HEK293 (cell line): ENCODE measurements around the gene LGALS7.

Experiments used
- CTCF ChIP-seq: fragments of 450-650 bp; formaldehyde crosslinking; IDR thresholded peaks from 2 replicates; pipeline ENCODE4 v1.5.1; 2016; ENCODE audit warnings: missing biosample characterization, missing genetic modification characterization
- KLF7 ChIP-seq: fragments of 450-650 bp; formaldehyde crosslinking; IDR thresholded peaks from 2 replicates; pipeline ENCODE4 v1.5.1; 2016; ENCODE audit warnings: missing biosample characterization, missing genetic modification characterization, borderline replicate concordance
- YY1 ChIP-seq: fragments of 450-650 bp; formaldehyde crosslinking; IDR thresholded peaks from 2 replicates; pipeline ENCODE4 v1.5.1; 2018; ENCODE audit warnings: missing biosample characterization, missing genetic modification characterization
- ZNF292 ChIP-seq: fragments of 450-650 bp; formaldehyde crosslinking; IDR thresholded peaks from 2 replicates; pipeline ENCODE4 v1.5.1; 2016; ENCODE audit warnings: low read depth, missing biosample characterization, missing genetic modification characterization, borderline replicate concordance
- ZNF335 ChIP-seq: fragments of 450-650 bp; formaldehyde crosslinking; conservative IDR thresholded peaks from 2 replicates; pipeline ENCODE4 v1.5.1; 2016; ENCODE audit warnings: missing biosample characterization, missing genetic modification characterization
- ZNF350 ChIP-seq: fragments of 450-650 bp; formaldehyde crosslinking; IDR thresholded peaks from 2 replicates; pipeline ENCODE4 v1.5.0; 2017; ENCODE audit warnings: missing biosample characterization, mild to moderate bottlenecking, missing genetic modification characterization
- ZNF654 ChIP-seq: fragments of 450-650 bp; formaldehyde crosslinking; IDR thresholded peaks from 2 replicates; pipeline ENCODE4 v1.5.1; 2016; ENCODE audit warnings: low read depth, missing biosample characterization, missing genetic modification characterization
- ZNF670 ChIP-seq: fragments of 450-650 bp; formaldehyde crosslinking; IDR thresholded peaks from 2 replicates; pipeline ENCODE4 v1.5.1; 2016; ENCODE audit warnings: missing biosample characterization, missing genetic modification characterization, low read depth
- ZNF76 ChIP-seq: fragments of 450-650 bp; formaldehyde crosslinking; IDR thresholded peaks from 2 replicates; pipeline ENCODE4; 2016; ENCODE audit warnings: low read depth, missing biosample characterization, missing genetic modification characterization, borderline replicate concordance

GRCh38 chr19:38731654-38732301, 41.5 kb downstream of the LGALS7 start:
- TF ChIP-seq ZNF670 (no peak), KLF7 (tag by site-specific recombination) (no peak), CTCF (no peak), ZNF292 (no peak), ZNF654 (tag by site-specific recombination) (no peak), ZNF335 (tag by site-specific recombination) (no peak), ZNF76 (tag by site-specific recombination) (no peak), ZNF350 (tag by site-specific recombination) (no peak), YY1 (tag by site-specific recombination) (no peak)
